ENCODE data around the gene DDO.

The DDO gene

DNA sequence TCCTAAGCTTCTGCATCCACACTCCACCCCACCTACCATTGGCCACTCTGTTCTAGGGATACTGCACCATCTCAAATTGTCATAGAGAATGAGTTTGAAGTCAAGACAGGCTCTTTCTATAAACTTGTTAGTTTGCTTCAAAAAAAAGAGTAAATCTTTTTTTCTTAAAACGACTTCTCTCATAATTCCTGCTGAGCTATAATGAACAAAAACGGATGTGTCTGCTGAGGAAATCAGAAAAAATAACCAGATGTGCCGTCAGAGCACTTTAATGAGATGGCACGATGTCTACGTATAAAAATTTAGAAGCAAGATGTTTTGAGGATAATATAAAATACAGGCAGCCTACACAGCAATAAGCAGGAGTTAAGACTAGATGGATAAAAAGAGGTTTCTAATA lies 24.0 kb upstream of the DDO start:
- Histone ChIP-seq H3K4me3 (IDR thresholded peaks at IDR 0.05; ENCODE audit: insufficient read depth, low read depth, low read length) (no peak overlapping the region), H3K27me3 (ENCODE audit: insufficient read depth, low read depth) (no peaks in the 10 kb centered on the region), H3K4me2 (no peak overlapping the region), H3K36me3 (ENCODE audit: insufficient read depth) (no peaks in the 10 kb centered on the region), H2AFZ (ENCODE audit: low read depth) (no peak overlapping the region), H4K20me1 (ENCODE audit: insufficient read depth) (no peaks in the 10 kb centered on the region), H3K4me1 (ENCODE audit: low read depth, poor library complexity, severe bottlenecking) (no peaks in the 10 kb centered on the region), H3K9ac (no peak overlapping the region), H3K27ac (no peak overlapping the region), H3K79me2 (ENCODE audit: insufficient read depth, low read depth) (no peaks in the 10 kb centered on the region)
- TF ChIP-seq, protein P1, sequence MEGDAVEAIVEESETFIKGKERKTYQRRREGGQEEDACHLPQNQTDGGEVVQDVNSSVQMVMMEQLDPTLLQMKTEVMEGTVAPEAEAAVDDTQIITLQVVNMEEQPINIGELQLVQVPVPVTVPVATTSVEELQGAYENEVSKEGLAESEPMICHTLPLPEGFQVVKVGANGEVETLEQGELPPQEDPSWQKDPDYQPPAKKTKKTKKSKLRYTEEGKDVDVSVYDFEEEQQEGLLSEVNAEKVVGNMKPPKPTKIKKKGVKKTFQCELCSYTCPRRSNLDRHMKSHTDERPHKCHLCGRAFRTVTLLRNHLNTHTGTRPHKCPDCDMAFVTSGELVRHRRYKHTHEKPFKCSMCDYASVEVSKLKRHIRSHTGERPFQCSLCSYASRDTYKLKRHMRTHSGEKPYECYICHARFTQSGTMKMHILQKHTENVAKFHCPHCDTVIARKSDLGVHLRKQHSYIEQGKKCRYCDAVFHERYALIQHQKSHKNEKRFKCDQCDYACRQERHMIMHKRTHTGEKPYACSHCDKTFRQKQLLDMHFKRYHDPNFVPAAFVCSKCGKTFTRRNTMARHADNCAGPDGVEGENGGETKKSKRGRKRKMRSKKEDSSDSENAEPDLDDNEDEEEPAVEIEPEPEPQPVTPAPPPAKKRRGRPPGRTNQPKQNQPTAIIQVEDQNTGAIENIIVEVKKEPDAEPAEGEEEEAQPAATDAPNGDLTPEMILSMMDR (conservative IDR thresholded peaks at IDR 0.05; ENCODE audit: low read depth, low read length) = no peak

DNA sequence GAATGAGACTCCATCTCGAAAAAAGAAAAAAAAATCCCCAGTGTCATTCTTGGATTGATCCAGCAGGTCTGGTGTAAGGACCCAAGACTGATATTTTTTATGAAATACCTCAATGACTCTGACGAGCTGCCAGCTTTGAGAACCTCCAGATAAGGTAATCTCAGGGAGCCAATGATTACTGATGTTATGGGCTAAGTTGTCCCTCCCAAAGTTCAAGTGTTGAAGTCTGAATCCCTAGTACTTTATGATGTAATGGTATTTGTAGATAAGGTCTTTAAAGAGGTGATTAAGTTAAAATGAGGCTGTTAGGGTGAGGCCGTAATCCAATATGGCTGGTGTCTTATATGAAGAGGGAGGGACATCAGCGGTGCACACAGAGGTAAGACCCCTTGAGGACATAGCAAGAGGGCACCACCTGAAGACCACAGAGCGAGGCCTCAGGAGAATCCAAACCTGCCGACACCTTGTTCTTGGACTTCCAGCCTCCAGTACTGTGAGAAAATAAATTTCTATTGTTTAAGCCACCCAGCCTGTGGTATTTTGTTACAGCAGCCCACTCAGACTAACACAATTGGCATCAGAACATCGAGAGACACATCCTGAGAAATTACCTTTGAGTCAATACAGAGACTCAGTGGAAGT lies 19.7 kb upstream of the DDO start:
- Histone ChIP-seq H3K4me1 (ENCODE audit: low read depth, poor library complexity, severe bottlenecking) (no peaks in the 10 kb centered on the region), H3K9ac (no peak overlapping the region), H4K20me1 (ENCODE audit: insufficient read depth) (no peaks in the 10 kb centered on the region), H3K27me3 (ENCODE audit: insufficient read depth, low read depth) (no peaks in the 10 kb centered on the region), H3K79me2 (ENCODE audit: insufficient read depth, low read depth) (no peaks in the 10 kb centered on the region), H3K36me3 (ENCODE audit: insufficient read depth) (no peaks in the 10 kb centered on the region), H3K4me2 (no peak overlapping the region), H3K27ac (no peak overlapping the region), H3K4me3 (IDR thresholded peaks at IDR 0.05; ENCODE audit: insufficient read depth, low read depth, low read length) (no peak overlapping the region), H2AFZ (ENCODE audit: low read depth) (no peak overlapping the region)
- TF ChIP-seq, protein P1 (conservative IDR thresholded peaks at IDR 0.05; ENCODE audit: low read depth, low read length) = no peak

DNA sequence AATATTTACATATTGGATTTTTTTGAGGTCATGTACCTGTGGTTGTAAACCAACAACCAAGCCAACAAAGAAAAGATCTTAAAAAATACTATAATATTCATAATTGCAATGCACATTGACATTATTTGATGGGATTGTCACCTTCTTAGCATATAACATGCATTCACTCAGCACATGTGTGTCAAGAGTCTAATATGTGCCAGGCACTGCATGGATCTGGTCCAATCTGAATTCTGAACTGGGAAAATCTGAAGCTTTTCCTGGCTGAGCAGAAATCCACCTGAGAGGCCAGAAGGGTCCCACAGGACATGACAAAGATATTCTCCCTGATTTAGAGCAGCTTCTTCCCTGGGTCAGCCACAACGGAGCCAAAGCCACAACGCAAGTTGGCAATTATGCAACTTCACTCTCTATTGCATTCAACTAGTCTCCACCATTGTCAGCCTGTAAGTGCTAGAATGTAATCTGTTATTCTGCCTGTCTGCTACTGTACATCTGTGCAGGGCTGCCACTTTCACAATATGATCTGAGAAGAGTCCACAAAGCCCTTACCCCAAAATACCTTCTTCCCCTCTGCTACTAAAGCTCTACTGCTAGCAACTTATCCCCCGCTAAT lies 17.0 kb upstream of the DDO start:
- Histone ChIP-seq H3K36me3 (ENCODE audit: insufficient read depth) (no peaks in the 10 kb centered on the region), H3K79me2 (ENCODE audit: insufficient read depth, low read depth) (no peaks in the 10 kb centered on the region), H4K20me1 (ENCODE audit: insufficient read depth) (no peaks in the 10 kb centered on the region), H3K4me2 (no peak overlapping the region), H2AFZ (ENCODE audit: low read depth) (no peak overlapping the region), H3K4me3 (IDR thresholded peaks at IDR 0.05; ENCODE audit: insufficient read depth, low read depth, low read length) (no peak overlapping the region), H3K9ac (no peak overlapping the region), H3K27ac (no peak overlapping the region), H3K4me1 (ENCODE audit: low read depth, poor library complexity, severe bottlenecking) (no peaks in the 10 kb centered on the region), H3K27me3 (ENCODE audit: insufficient read depth, low read depth) (no peaks in the 10 kb centered on the region)
- TF ChIP-seq, protein P1 (conservative IDR thresholded peaks at IDR 0.05; ENCODE audit: low read depth, low read length) = no peak

DNA sequence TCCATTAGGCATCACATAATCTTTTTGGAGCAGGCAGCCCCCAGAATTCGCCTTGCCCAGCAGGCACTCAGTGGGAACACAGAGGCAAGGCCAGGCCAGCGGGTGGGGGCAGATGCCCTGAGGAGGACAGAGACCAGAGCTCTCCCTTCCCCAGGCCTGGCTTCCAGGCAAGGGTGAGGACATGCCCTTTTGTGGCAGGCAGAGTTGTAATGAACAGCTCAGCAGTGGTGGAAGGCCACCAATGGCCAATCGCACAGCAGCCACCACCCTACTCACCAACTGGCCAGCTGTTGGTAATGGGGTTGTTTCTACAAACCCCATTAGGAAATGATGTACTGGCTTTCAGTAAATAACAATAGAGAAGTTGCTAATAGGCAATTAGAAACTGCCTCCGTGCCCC lies 15.4 kb upstream of the DDO start:
- Histone ChIP-seq H3K27ac (no peak overlapping the region), H3K27me3 (ENCODE audit: insufficient read depth, low read depth) (no peaks in the 10 kb centered on the region), H4K20me1 (ENCODE audit: insufficient read depth) (no peaks in the 10 kb centered on the region), H2AFZ (ENCODE audit: low read depth) (no peak overlapping the region), H3K36me3 (ENCODE audit: insufficient read depth) (no peaks in the 10 kb centered on the region), H3K9ac (no peak overlapping the region), H3K79me2 (ENCODE audit: insufficient read depth, low read depth) (no peaks in the 10 kb centered on the region), H3K4me1 (ENCODE audit: low read depth, poor library complexity, severe bottlenecking) (no peaks in the 10 kb centered on the region), H3K4me3 (IDR thresholded peaks at IDR 0.05; ENCODE audit: insufficient read depth, low read depth, low read length) (no peak overlapping the region), H3K4me2 (no peak overlapping the region)
- TF ChIP-seq, protein P1 (conservative IDR thresholded peaks at IDR 0.05; ENCODE audit: low read depth, low read length) = no peak

Data from KMS-11 (cell line).